HG03521 (cell line): Measurements from ENCODE around the gene TROAP.
A peak's percentile ranks its signal among the peaks of the same experiment; 100 is the strongest.
"Not testable (repeated sequence)": the region's sequence is repeated elsewhere in the genome, so short reads cannot be mapped to it uniquely, and the experiment has no call there.

Experiments
- ATAC-seq: cut with Tn5 transposase; IDR thresholded peaks from one replicate; pipeline ENCODE4 v1.9.1; 2021; ENCODE audit warnings: mild to moderate bottlenecking, moderate library complexity; ENCODE audit not compliant: unreplicated experiment

Gene TROAP

GRCh38 chr12:49366096-49366651, 43.1 kb downstream of the TROAP start:
- no peak for ATAC-seq

GRCh38 chr12:49366652-49367380, 43.8 kb downstream of the TROAP start:
- ATAC-seq: peak; percentile 68

- no peak for ATAC-seq
Observed at GRCh38 chr12:49367381-49368239, 44.6 kb downstream of the TROAP start, which contains the start of gene SPATS2. Gene SPATS2, plus strand, starts transcription at chr12:49367462. Its CDS starts 93,551 bp downstream, at chr12:49461013.

GRCh38 chr12:49368240-49368600, 45.2 kb downstream of the TROAP start:
- ATAC-seq: no peak

- peak; percentile 34 for ATAC-seq
Observed at GRCh38 chr12:49369411-49370145, 46.5 kb downstream of the TROAP start.

- no peak for ATAC-seq
Observed at GRCh38 chr12:49370539-49370938, 47.5 kb downstream of the TROAP start.

GRCh38 chr12:49375406-49375805, 52.4 kb downstream of the TROAP start:
- no peak for ATAC-seq

- ATAC-seq: no peak
Observed at GRCh38 chr12:49377386-49377785, 54.3 kb downstream of the TROAP start.

- not testable (repeated sequence) for ATAC-seq
Observed at GRCh38 chr12:49380184-49380583, 57.1 kb downstream of the TROAP start.
